ENCODE data around the gene DRAXIN.
A peak's percentile ranks its signal among the peaks of the same experiment; 100 is the strongest.

The DRAXIN gene

DNA sequence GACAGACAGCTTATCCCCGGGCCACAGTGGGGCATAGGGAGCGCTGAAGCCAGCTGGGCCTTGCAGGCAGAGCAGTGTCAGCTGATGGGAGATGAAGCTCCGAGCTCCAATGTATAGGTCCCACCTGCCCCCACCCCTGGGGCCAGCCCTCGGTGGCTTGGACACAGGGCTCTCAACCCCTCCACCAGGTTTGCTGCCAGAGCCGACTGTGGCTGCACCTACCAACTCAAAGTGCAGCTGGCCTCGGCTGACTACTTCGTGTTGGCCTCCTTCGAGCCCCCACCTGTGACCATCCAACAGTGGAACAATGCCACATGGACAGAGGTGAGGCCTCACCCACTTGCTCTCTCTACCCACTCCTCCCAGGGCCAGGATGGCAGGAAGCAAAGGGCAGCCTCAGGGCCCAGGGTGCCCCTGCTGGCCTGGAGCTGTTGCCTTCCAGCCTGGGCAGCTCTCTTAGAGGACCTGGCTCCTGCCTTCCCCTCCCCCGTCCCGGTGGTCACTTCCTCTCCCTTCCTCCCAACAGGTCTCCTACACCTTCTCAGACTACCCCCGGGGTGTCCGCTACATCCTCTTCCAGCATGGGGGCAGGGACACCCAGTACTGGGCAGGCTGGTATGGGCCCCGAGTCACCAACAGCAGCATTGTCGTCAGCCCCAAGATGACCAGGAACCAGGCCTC is 18.3 kb upstream of the DRAXIN start:
- H3K4me1 ChIP-seq (ENCODE audit: control insufficient read depth in 2 of 2, insufficient read depth in 2 of 2, low read length in 2 of 2): no peaks in the 10 kb centered on the region
- H3K27me3 ChIP-seq (ENCODE audit: control insufficient read depth in 2 of 2, insufficient read depth in 2 of 2, low read length in 2 of 2): no peaks in the 10 kb centered on the region
- H3K27ac ChIP-seq (ENCODE audit: low read depth in 2 of 2, low read length in 2 of 2): no peak overlapping the region
- H3K36me3 ChIP-seq (ENCODE audit: control insufficient read depth in 2 of 2, insufficient read depth in 2 of 2, low read length in 2 of 2): peaks cover 5 to 13% of the 10 kb centered on the region in 2 donors
- no peak overlapping the region for H3K4me3 ChIP-seq (ENCODE audit: low read length in 2 of 2)
- no peak overlapping the region for H3K9ac ChIP-seq (ENCODE audit: low read depth in 1 of 2, low read length in 2 of 2)
- no peaks in the 10 kb centered on the region for H3K9me3 ChIP-seq (ENCODE audit: control insufficient read depth in 2 of 2, low read length in 2 of 2)

DNA sequence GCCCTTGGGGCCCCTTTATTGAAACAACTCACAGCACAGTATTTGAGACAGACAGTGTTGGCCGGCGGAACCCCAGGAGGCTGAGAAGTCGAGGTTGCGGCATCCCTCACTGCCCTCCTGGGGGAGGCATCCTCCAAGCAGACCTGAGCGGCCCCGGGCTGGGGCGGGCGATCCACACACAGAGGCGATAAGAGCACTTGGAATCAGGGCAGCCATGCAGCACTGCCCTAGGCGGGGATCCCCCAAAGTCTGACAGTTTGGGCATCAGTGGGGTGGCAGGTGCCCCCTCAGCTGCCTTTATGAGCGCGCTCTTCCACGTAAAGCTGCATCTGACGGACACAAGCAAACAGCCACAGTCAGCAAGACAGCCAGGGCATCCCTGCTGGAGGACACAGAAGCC is 17.0 kb upstream of the DRAXIN start:
- no peaks in the 10 kb centered on the region for H3K27me3 ChIP-seq (ENCODE audit: control insufficient read depth in 2 of 2, insufficient read depth in 2 of 2, low read length in 2 of 2)
- H3K9me3 ChIP-seq (ENCODE audit: control insufficient read depth in 2 of 2, low read length in 2 of 2): no peaks in the 10 kb centered on the region
- no peak overlapping the region for H3K9ac ChIP-seq (ENCODE audit: low read depth in 1 of 2, low read length in 2 of 2)
- H3K4me1 ChIP-seq (ENCODE audit: control insufficient read depth in 2 of 2, insufficient read depth in 2 of 2, low read length in 2 of 2): no peaks in the 10 kb centered on the region
- peaks cover 5 to 10% of the 10 kb centered on the region in 2 donors for H3K36me3 ChIP-seq (ENCODE audit: control insufficient read depth in 2 of 2, insufficient read depth in 2 of 2, low read length in 2 of 2)
- H3K4me3 ChIP-seq (ENCODE audit: low read length in 2 of 2): no peak overlapping the region
- no peak overlapping the region for H3K27ac ChIP-seq (ENCODE audit: low read depth in 2 of 2, low read length in 2 of 2)

DNA sequence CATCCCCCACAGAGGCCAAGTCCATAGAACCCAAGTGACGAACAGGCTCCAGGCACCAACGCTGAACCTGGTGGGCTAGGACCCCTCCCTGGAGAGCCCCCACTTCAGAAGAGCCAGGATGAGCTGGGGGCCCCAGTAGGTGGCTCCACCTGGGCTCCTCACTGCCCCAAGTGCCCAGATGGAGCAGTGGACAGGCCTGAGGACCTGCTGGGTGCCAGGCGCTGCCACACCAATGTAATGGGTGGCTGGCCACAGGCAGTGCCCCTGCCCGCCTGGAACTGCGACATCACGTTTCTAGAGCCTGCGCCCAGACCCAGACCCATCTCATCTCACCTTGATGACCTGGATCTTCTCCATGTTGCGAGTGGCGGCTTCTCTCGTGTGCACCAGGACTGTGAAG is 16.2 kb upstream of the DRAXIN start:
- H3K9me3 ChIP-seq (ENCODE audit: control insufficient read depth in 2 of 2, low read length in 2 of 2): no peaks in the 10 kb centered on the region
- no peak overlapping the region for H3K4me3 ChIP-seq (ENCODE audit: low read length in 2 of 2)
- no peak overlapping the region for H3K27ac ChIP-seq (ENCODE audit: low read depth in 2 of 2, low read length in 2 of 2)
- H3K36me3 ChIP-seq (ENCODE audit: control insufficient read depth in 2 of 2, insufficient read depth in 2 of 2, low read length in 2 of 2): peaks cover 5 to 7% of the 10 kb centered on the region in 2 donors
- peaks cover 1 to 3% of the 10 kb centered on the region in 2 donors for H3K4me1 ChIP-seq (ENCODE audit: control insufficient read depth in 2 of 2, insufficient read depth in 2 of 2, low read length in 2 of 2)
- no peaks in the 10 kb centered on the region for H3K27me3 ChIP-seq (ENCODE audit: control insufficient read depth in 2 of 2, insufficient read depth in 2 of 2, low read length in 2 of 2)
- H3K9ac ChIP-seq (ENCODE audit: low read depth in 1 of 2, low read length in 2 of 2): no peak overlapping the region

DNA sequence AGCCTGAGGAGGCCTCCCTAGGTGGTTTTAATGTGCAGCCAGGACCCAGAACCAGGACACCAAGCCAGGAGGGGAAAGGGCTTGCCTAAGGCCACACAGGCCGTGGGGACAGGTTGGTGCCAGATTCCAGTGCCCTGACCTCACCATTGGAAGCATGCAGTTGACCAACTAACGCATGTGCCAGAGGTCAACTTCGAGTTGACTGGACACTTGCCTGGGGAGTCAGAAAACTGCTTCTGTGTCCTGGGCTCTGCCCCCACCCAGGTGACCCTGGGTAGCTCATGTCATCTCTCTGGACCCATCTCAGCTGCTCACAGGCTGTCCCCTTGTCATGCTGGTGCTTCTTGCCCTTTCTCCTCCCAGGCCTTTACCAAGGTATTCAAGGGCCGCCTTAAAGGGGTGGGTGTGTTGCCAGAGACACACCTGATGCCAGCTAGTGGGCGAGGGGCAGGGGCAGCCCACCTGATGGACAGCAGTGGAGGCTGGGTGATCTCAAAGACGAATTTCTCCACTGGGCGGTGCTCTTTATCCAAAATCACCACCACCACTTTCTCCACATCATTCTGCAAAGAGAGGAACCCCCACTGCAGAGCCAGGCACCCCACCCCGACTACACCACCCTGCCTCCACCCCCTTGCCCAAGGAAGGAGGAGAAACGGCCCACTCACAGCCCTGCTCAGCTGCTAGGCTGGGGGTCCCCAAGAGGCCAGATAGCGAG is 15.0 kb upstream of the DRAXIN start:
- Histone ChIP-seq H3K36me3 (ENCODE audit: control insufficient read depth in 2 of 2, insufficient read depth in 2 of 2, low read length in 2 of 2) (peaks cover 5 to 7% of the 10 kb centered on the region in 2 donors), H3K27ac (ENCODE audit: low read depth in 2 of 2, low read length in 2 of 2) (no peak overlapping the region)

DNA sequence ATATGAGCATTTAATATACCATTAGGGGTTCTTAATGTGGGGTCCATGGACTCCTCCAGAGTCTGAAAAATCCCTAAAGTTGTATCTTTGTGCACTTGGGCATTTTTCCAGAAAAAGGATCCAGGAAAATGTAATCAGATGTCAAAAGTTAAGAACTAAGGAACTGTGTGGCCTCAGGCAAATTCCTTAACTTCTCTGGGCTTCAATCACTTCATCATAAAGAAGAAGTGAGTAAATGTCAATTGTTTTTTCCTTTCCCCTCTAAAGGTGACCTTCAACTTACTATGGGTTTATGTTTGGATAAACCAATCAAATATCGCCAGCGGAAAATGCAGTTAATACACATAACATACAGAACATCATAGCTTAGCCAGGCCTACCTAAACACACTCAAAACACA is 13.1 kb upstream of the DRAXIN start:
- Histone ChIP-seq H3K9me3 (ENCODE audit: control insufficient read depth in 2 of 2, low read length in 2 of 2) (no peaks in the 10 kb centered on the region), H3K9ac (ENCODE audit: low read depth in 1 of 2, low read length in 2 of 2) (no peak overlapping the region), H3K36me3 (ENCODE audit: control insufficient read depth in 2 of 2, insufficient read depth in 2 of 2, low read length in 2 of 2) (peaks cover 1 to 4% of the 10 kb centered on the region in 2 donors), H3K27me3 (ENCODE audit: control insufficient read depth in 2 of 2, insufficient read depth in 2 of 2, low read length in 2 of 2) (peaks cover 5 to 10% of the 10 kb centered on the region in 2 donors), H3K4me1 (ENCODE audit: control insufficient read depth in 2 of 2, insufficient read depth in 2 of 2, low read length in 2 of 2) (peaks cover 5 to 8% of the 10 kb centered on the region in 2 donors), H3K4me3 (ENCODE audit: low read length in 2 of 2) (no peak overlapping the region), H3K27ac (ENCODE audit: low read depth in 2 of 2, low read length in 2 of 2) (no peak overlapping the region)

More for the DNA sequence above, 15.0 kb upstream of the DRAXIN start:
- H3K9me3 ChIP-seq (ENCODE audit: control insufficient read depth in 2 of 2, low read length in 2 of 2): no peaks in the 10 kb centered on the region
- H3K27me3 ChIP-seq (ENCODE audit: control insufficient read depth in 2 of 2, insufficient read depth in 2 of 2, low read length in 2 of 2): no peaks in the 10 kb centered on the region
- no peak overlapping the region for H3K9ac ChIP-seq (ENCODE audit: low read depth in 1 of 2, low read length in 2 of 2)
- no peak overlapping the region for H3K4me3 ChIP-seq (ENCODE audit: low read length in 2 of 2)
- peaks cover 5% of the 10 kb centered on the region in 2 donors for H3K4me1 ChIP-seq (ENCODE audit: control insufficient read depth in 2 of 2, insufficient read depth in 2 of 2, low read length in 2 of 2)

- no peaks in the 10 kb centered on the region for H3K36me3 ChIP-seq (ENCODE audit: control insufficient read depth in 2 of 2, insufficient read depth in 2 of 2, low read length in 2 of 2)
Observed at GRCh38 chr1:11680270-11681070, 11.0 kb upstream of the DRAXIN start.

GRCh38 chr1:11681071-11681771 is 10.3 kb upstream of the DRAXIN start, which contains the start of gene MAD2L2:
TSS of gene MAD2L2 (minus strand) at chr1:11681148. CDS start at chr1:11680601, 547 bp downstream.
- Histone ChIP-seq H3K27me3 (ENCODE audit: control insufficient read depth in 2 of 2, insufficient read depth in 2 of 2, low read length in 2 of 2) (peaks cover 5 to 10% of the 10 kb centered on the region in 2 donors), H3K9ac (ENCODE audit: low read depth in 1 of 2, low read length in 2 of 2) (peak within 1 kb of the TSS; percentile 74 to 77)

More at GRCh38 chr1:11680270-11681070, 11.0 kb upstream of the DRAXIN start:
- Histone ChIP-seq H3K9ac (ENCODE audit: low read depth in 1 of 2, low read length in 2 of 2) (peak overlapping the region; percentile 74 to 77), H3K4me1 (ENCODE audit: control insufficient read depth in 2 of 2, insufficient read depth in 2 of 2, low read length in 2 of 2) (peaks cover 5 to 8% of the 10 kb centered on the region in 2 donors), H3K9me3 (ENCODE audit: control insufficient read depth in 2 of 2, low read length in 2 of 2) (no peaks in the 10 kb centered on the region), H3K4me3 (ENCODE audit: low read length in 2 of 2) (peak overlapping the region; percentile 81 to 85), H3K27ac (ENCODE audit: low read depth in 2 of 2, low read length in 2 of 2) (peak overlapping the region; percentile 68 to 80), H3K27me3 (ENCODE audit: control insufficient read depth in 2 of 2, insufficient read depth in 2 of 2, low read length in 2 of 2) (peaks cover 5 to 10% of the 10 kb centered on the region in 2 donors)

GRCh38 chr1:11682287-11682771 is 9.2 kb upstream of the DRAXIN start:
- no peaks in the 10 kb centered on the region for H3K9me3 ChIP-seq (ENCODE audit: control insufficient read depth in 2 of 2, low read length in 2 of 2)
- no peak overlapping the region for H3K4me3 ChIP-seq (ENCODE audit: low read length in 2 of 2)
- peaks cover 5 to 8% of the 10 kb centered on the region in 2 donors for H3K4me1 ChIP-seq (ENCODE audit: control insufficient read depth in 2 of 2, insufficient read depth in 2 of 2, low read length in 2 of 2)
- H3K9ac ChIP-seq (ENCODE audit: low read depth in 1 of 2, low read length in 2 of 2): no peak overlapping the region
- H3K36me3 ChIP-seq (ENCODE audit: control insufficient read depth in 2 of 2, insufficient read depth in 2 of 2, low read length in 2 of 2): no peaks in the 10 kb centered on the region
- peaks cover 5 to 10% of the 10 kb centered on the region in 2 donors for H3K27me3 ChIP-seq (ENCODE audit: control insufficient read depth in 2 of 2, insufficient read depth in 2 of 2, low read length in 2 of 2)
- no peak overlapping the region for H3K27ac ChIP-seq (ENCODE audit: low read depth in 2 of 2, low read length in 2 of 2)

More at GRCh38 chr1:11681071-11681771, 10.3 kb upstream of the DRAXIN start, which contains the start of gene MAD2L2:
- peak within 1 kb of the TSS; percentile 81 to 85 for H3K4me3 ChIP-seq (ENCODE audit: low read length in 2 of 2)
- H3K27ac ChIP-seq (ENCODE audit: low read depth in 2 of 2, low read length in 2 of 2): peak within 1 kb of the TSS; percentile 68 to 80
- peaks cover 5 to 8% of the 10 kb centered on the region in 2 donors for H3K4me1 ChIP-seq (ENCODE audit: control insufficient read depth in 2 of 2, insufficient read depth in 2 of 2, low read length in 2 of 2)
- no peaks in the 10 kb centered on the region for H3K9me3 ChIP-seq (ENCODE audit: control insufficient read depth in 2 of 2, low read length in 2 of 2)
- H3K36me3 ChIP-seq (ENCODE audit: control insufficient read depth in 2 of 2, insufficient read depth in 2 of 2, low read length in 2 of 2): no peaks in the 10 kb centered on the region

GRCh38 chr1:11682799-11683198 is 8.7 kb upstream of the DRAXIN start:
- H3K27ac ChIP-seq (ENCODE audit: low read depth in 2 of 2, low read length in 2 of 2): no peak overlapping the region
- no peaks in the 10 kb centered on the region for H3K9me3 ChIP-seq (ENCODE audit: control insufficient read depth in 2 of 2, low read length in 2 of 2)
- H3K9ac ChIP-seq (ENCODE audit: low read depth in 1 of 2, low read length in 2 of 2): no peak overlapping the region
- H3K4me1 ChIP-seq (ENCODE audit: control insufficient read depth in 2 of 2, insufficient read depth in 2 of 2, low read length in 2 of 2): peaks cover 5 to 8% of the 10 kb centered on the region in 2 donors
- H3K36me3 ChIP-seq (ENCODE audit: control insufficient read depth in 2 of 2, insufficient read depth in 2 of 2, low read length in 2 of 2): no peaks in the 10 kb centered on the region
- no peak overlapping the region for H3K4me3 ChIP-seq (ENCODE audit: low read length in 2 of 2)
- peaks cover 6 to 10% of the 10 kb centered on the region in 2 donors for H3K27me3 ChIP-seq (ENCODE audit: control insufficient read depth in 2 of 2, insufficient read depth in 2 of 2, low read length in 2 of 2)

All from mucosa of rectum (tissue), 2 donors.